H9 (cell line): ENCODE results near the gene MYO7B. TPM values are rescaled to one million over a fixed set of nuclear protein-coding genes. Genes with fewer than 3 reads are reported as not detected.

Experiments
- DNase-seq: peaks from one replicate; pipeline ENCODE4 v3.0.0-alpha.2; 2017
- H2AFZ ChIP-seq: one replicate; pipeline ENCODE4 v1.6.1; 2013; ENCODE audit warnings: mild to moderate bottlenecking, low read length, control low read depth, moderate library complexity
- H2AK5ac ChIP-seq: 2 replicates; pipeline ENCODE4 v1.6.1; 2013; ENCODE audit warnings: low read length, control low read depth, mixed read lengths; ENCODE audit not compliant: insufficient read length
- H2BK120ac ChIP-seq: one replicate; pipeline ENCODE4 v1.6.1; 2013; ENCODE audit warnings: low read depth, mild to moderate bottlenecking, low read length, control low read depth, inconsistent platforms; ENCODE audit not compliant: poor library complexity, severe bottlenecking
- H2BK12ac ChIP-seq: 2 replicates; pipeline ENCODE4 v1.6.1; 2013; ENCODE audit warnings: low read length, control low read depth, mixed read lengths, low read depth; ENCODE audit not compliant: insufficient read length
- H2BK15ac ChIP-seq: 2 replicates; pipeline ENCODE4 v1.6.1; 2013; ENCODE audit warnings: low read depth, low read length, control low read depth
- H2BK20ac ChIP-seq: one replicate; pipeline ENCODE4 v1.6.1; 2013; ENCODE audit warnings: low read depth, mild to moderate bottlenecking, low read length, control low read depth, inconsistent platforms; ENCODE audit not compliant: poor library complexity, severe bottlenecking
- H2BK5ac ChIP-seq: 2 replicates; pipeline ENCODE4 v1.6.1; 2013; ENCODE audit warnings: low read length, control low read depth, mixed read lengths; ENCODE audit not compliant: insufficient read length
- H3K14ac ChIP-seq: 2 replicates; pipeline ENCODE4 v1.6.1; 2013; ENCODE audit warnings: low read length, control low read depth; ENCODE audit not compliant: insufficient read depth
- H3K18ac ChIP-seq: 2 replicates; pipeline ENCODE4 v1.6.1; 2013; ENCODE audit warnings: low read depth, mild to moderate bottlenecking, mixed read lengths, low read length, control low read depth; ENCODE audit not compliant: insufficient read length
- H3K23ac ChIP-seq: 2 replicates; pipeline ENCODE4 v1.6.1; 2013; ENCODE audit warnings: low read length, control low read depth, mixed read lengths, low read depth; ENCODE audit not compliant: insufficient read length
- H3K23me2 ChIP-seq: 2 replicates; pipeline ENCODE4 v1.6.1; 2013; ENCODE audit warnings: low read depth, mild to moderate bottlenecking, mixed read lengths, low read length, control low read depth; ENCODE audit not compliant: insufficient read length, poor library complexity, severe bottlenecking
- H3K27ac ChIP-seq: 2 replicates; pipeline ENCODE4 v1.5.1; 2013; ENCODE audit warnings: low read length, control low read depth, mixed read lengths, low read depth; ENCODE audit not compliant: insufficient read length
- H3K27me3 ChIP-seq: 2 replicates; pipeline ENCODE4 v1.6.1; 2013; ENCODE audit warnings: low read length, control low read depth, inconsistent platforms; ENCODE audit not compliant: insufficient read depth
- H3K4ac ChIP-seq: 2 replicates; pipeline ENCODE4 v1.6.1; 2013; ENCODE audit warnings: low read depth, mild to moderate bottlenecking, control low read depth, inconsistent platforms, low read length, moderate library complexity
- H3K4me1 ChIP-seq: 2 replicates; pipeline ENCODE4 v1.6.1; 2013; ENCODE audit warnings: low read length, control low read depth, inconsistent platforms; ENCODE audit not compliant: insufficient read depth
- H3K4me2 ChIP-seq: 2 replicates; pipeline ENCODE4 v1.6.1; 2013; ENCODE audit warnings: low read length, control low read depth, mixed read lengths; ENCODE audit not compliant: insufficient read length, insufficient read depth
- H3K56ac ChIP-seq: 2 replicates; pipeline ENCODE4 v1.6.1; 2013; ENCODE audit warnings: low read depth, mild to moderate bottlenecking, mixed read lengths, low read length, control low read depth; ENCODE audit not compliant: insufficient read length
- H3K79me1 ChIP-seq: 2 replicates; pipeline ENCODE4 v1.6.1; 2013; ENCODE audit warnings: low read depth, mild to moderate bottlenecking, moderate library complexity, low read length, control low read depth, inconsistent platforms; ENCODE audit not compliant: insufficient read depth, poor library complexity, severe bottlenecking
- H3K79me2 ChIP-seq: 2 replicates; pipeline ENCODE4 v1.6.1; 2013; ENCODE audit warnings: low read length, control low read depth, inconsistent platforms; ENCODE audit not compliant: insufficient read depth
- H3K9ac ChIP-seq: 2 replicates; pipeline ENCODE4 v1.6.1; 2013; ENCODE audit warnings: low read length, control low read depth, mixed read lengths; ENCODE audit not compliant: insufficient read length; ENCODE audit errors: extremely low read depth
- H3K9me3 ChIP-seq: one replicate; pipeline ENCODE4 v1.6.1; 2013; ENCODE audit warnings: low read depth, low read length, inconsistent platforms; ENCODE audit not compliant: control insufficient read depth
- H3T11ph ChIP-seq: one replicate; pipeline ENCODE4 v1.6.1; 2013; ENCODE audit warnings: mild to moderate bottlenecking, low read length, control low read depth, inconsistent platforms
- H4K20me1 ChIP-seq: one replicate; pipeline ENCODE4 v1.6.1; 2013; ENCODE audit not compliant: control insufficient read depth, insufficient read length, insufficient read depth
- H4K5ac ChIP-seq: 2 replicates; pipeline ENCODE4 v1.6.1; 2013; ENCODE audit warnings: low read depth, mild to moderate bottlenecking, mixed read lengths, low read length, control low read depth; ENCODE audit not compliant: insufficient read length
- H4K8ac ChIP-seq: replicated peaks from 2 replicates; pipeline ENCODE4 v1.6.1; 2013; ENCODE audit warnings: low read length, control low read depth, mixed read lengths, low read depth; ENCODE audit not compliant: insufficient read length
- H4K91ac ChIP-seq: 2 replicates; pipeline ENCODE4 v1.6.1; 2013; ENCODE audit warnings: low read depth, mild to moderate bottlenecking, moderate library complexity, mixed read lengths, low read length, control low read depth; ENCODE audit not compliant: insufficient read length
- H3K27ac Mint-ChIP-seq, 3 experiments: 2 replicates in 2 of 3; 3 replicates in 1 of 3; pipeline ENCODE4 v1.8.0; 2020 to 2021; ENCODE audit warnings: mixed read lengths in 3 of 3, mild to moderate bottlenecking in 1 of 3, moderate library complexity in 1 of 3
- H3K27me3 Mint-ChIP-seq: 2 replicates; pipeline ENCODE4 v1.8.0; 2021; ENCODE audit warnings: low read depth, mild to moderate bottlenecking, moderate library complexity, mixed read lengths
- H3K36me3 Mint-ChIP-seq, 3 experiments: 2 replicates in 2 of 3; 3 replicates in 1 of 3; pipeline ENCODE4 v1.8.0; 2020 to 2021; ENCODE audit warnings: low read depth in 3 of 3, mixed read lengths in 3 of 3; ENCODE audit not compliant: insufficient read depth in 1 of 3
- H3K4me1 Mint-ChIP-seq, 2 experiments: 2 replicates each; pipeline ENCODE4 v1.8.0; 2020; ENCODE audit warnings: mixed read lengths in 2 of 2
- H3K4me3 Mint-ChIP-seq, 2 experiments: 2 replicates in 1 of 2; 3 replicates in 1 of 2; pipeline ENCODE4 v1.8.0; 2020 to 2021; ENCODE audit warnings: mild to moderate bottlenecking in 2 of 2, mixed read lengths in 2 of 2, moderate library complexity in 1 of 2
- H3K9me3 Mint-ChIP-seq, 2 experiments: 2 replicates in 1 of 2; 3 replicates in 1 of 2; pipeline ENCODE4 v1.8.0; 2020; ENCODE audit warnings: mild to moderate bottlenecking in 2 of 2, mixed read lengths in 2 of 2, moderate library complexity in 1 of 2
- CTCF ChIP-seq: fragments of 200-600 bp; sonication (generic); conservative IDR thresholded peaks from 3 replicates; pipeline ENCODE4 v1.8.0; 2021; ENCODE audit warnings: antibody characterized with exemption, mild to moderate bottlenecking
- WGBS: extraction: QIAGEN DNeasy Blood & Tissue Kit; methylation state at CpG from one replicate; pipeline ENCODE4 v1.1.7; 2013; ENCODE audit warnings: missing lambda C conversion rate, low lambda C conversion rate, mixed read lengths; ENCODE audit not compliant: insufficient read length; ENCODE audit errors: extremely low coverage; 5-methylcytosine and 5-hydroxymethylcytosine counted together
- total RNA-seq: library from RNA; stranded (reverse); gene quantifications from 2 replicates; pipeline ENCODE4 v1.2.1, GENCODE V29; 2021

MYO7B gene
- total RNA-seq, 1 experiment from 2014 or later: not detected

- H3T11ph ChIP-seq: no peak within 1 kb of the TSS
- no peak within 1 kb of the TSS for H3K4ac ChIP-seq
- H3K27me3 ChIP-seq: no peaks in the 10 kb centered on the region
- H3K14ac ChIP-seq: no peak within 1 kb of the TSS; the same call in 1 of the 2 replicates
- H2BK120ac ChIP-seq: no peak within 1 kb of the TSS
- no peak within 1 kb of the TSS; a peak in 1 of 7 replicates for H3K27ac Mint-ChIP-seq
- H3K9me3 Mint-ChIP-seq: no peaks in the 10 kb centered on the region
- no peak within 1 kb of the TSS for H3K23ac ChIP-seq
- peaks cover 7 to 17% of the 10 kb centered on the region in 2 experiments for H3K4me1 Mint-ChIP-seq
- H3K9me3 ChIP-seq: no peaks in the 10 kb centered on the region
- H3K27me3 Mint-ChIP-seq: peaks cover 4% of the 10 kb centered on the region
- no peak within 1 kb of the TSS for H3K27ac ChIP-seq
- H3K79me2 ChIP-seq: no peaks in the 10 kb centered on the region
- TF ChIP-seq CTCF: no peak
- no peak within 1 kb of the TSS for H3K4me3 Mint-ChIP-seq
- no peak within 1 kb of the TSS for H3K56ac ChIP-seq
- no peak within 1 kb of the TSS for H4K5ac ChIP-seq
- H3K9ac ChIP-seq: no peak within 1 kb of the TSS
- no peaks in the 10 kb centered on the region for H3K79me1 ChIP-seq
- peaks cover 4% of the 10 kb centered on the region for H3K23me2 ChIP-seq
- no peak within 1 kb of the TSS for H4K8ac ChIP-seq
- no peak within 1 kb of the TSS for H2BK12ac ChIP-seq
- H2AFZ ChIP-seq: no peak within 1 kb of the TSS
- H3K18ac ChIP-seq: no peak within 1 kb of the TSS
- no peak for DNase-seq
- no peaks in the 10 kb centered on the region for H3K36me3 Mint-ChIP-seq
- no peak within 1 kb of the TSS for H3K4me2 ChIP-seq
- H3K4me1 ChIP-seq: no peaks in the 10 kb centered on the region
- WGBS: no CpG with 5 or more reads among the region's 37 CpGs
- no peaks in the 10 kb centered on the region for H4K20me1 ChIP-seq
- H2BK20ac ChIP-seq: no peak within 1 kb of the TSS
- no peak within 1 kb of the TSS for H2AK5ac ChIP-seq
- H4K91ac ChIP-seq: no peak within 1 kb of the TSS
- H2BK5ac ChIP-seq: no peak within 1 kb of the TSS
- no peak within 1 kb of the TSS for H2BK15ac ChIP-seq
Observed at GRCh38 chr2:127645395-127646291, 110.2 kb downstream of the MYO7B start, which contains the start of gene GPR17. TSS of gene GPR17 (plus strand) at chr2:127646153. CDS start at chr2:127650736, 4,583 bp downstream.
